Lower lobe of right lung (tissue), 2 donors: ENCODE data around the gene LCN15. TPM values are rescaled to one million over a fixed set of nuclear protein-coding genes. Genes with fewer than 3 reads are reported as not detected.
A peak's percentile ranks its signal among the peaks of the same experiment; 100 is the strongest.
"Not testable (repeated sequence)": the region's sequence is repeated elsewhere in the genome, so short reads cannot be mapped to it uniquely, and the experiment has no call there.

ENCODE experiments used
- ATAC-seq, 2 donors: fragments of 200-7000 bp; cut with Tn5 transposase; one replicate each; pipeline ENCODE4 v1.9.1; 2020 to 2022; ENCODE audit warnings: mild to moderate bottlenecking in 2 of 2, moderate library complexity in 2 of 2
- DNase-seq: peaks from one replicate; pipeline ENCODE4 v3.0.0-alpha.2; 2020
- H3K27ac ChIP-seq: fragments of 200-600 bp; one replicate; pipeline ENCODE4 v1.8.0; 2022
- H3K27me3 ChIP-seq: fragments of 200-600 bp; one replicate; pipeline ENCODE4 v1.8.0; 2022; ENCODE audit warnings: low read depth
- H3K36me3 ChIP-seq: fragments of 200-600 bp; one replicate; pipeline ENCODE4 v1.8.0; 2022; ENCODE audit warnings: mild to moderate bottlenecking
- H3K4me1 ChIP-seq: fragments of 200-600 bp; one replicate; pipeline ENCODE4 v1.8.0; 2022
- H3K4me3 ChIP-seq: fragments of 200-600 bp; one replicate; pipeline ENCODE4 v1.8.0; 2022; ENCODE audit warnings: mild to moderate bottlenecking
- H3K9me3 ChIP-seq: fragments of 200-600 bp; one replicate; pipeline ENCODE4 v1.8.0; 2022
- intact Hi-C: fragments of 100-400 bp; cut with DNase I; formaldehyde crosslinking; loops from one replicate; pipeline ENCODE4 v1.11.0; 2022
- microRNA-seq: library from miRNA; unstranded; fragments of <30 nt; microRNA quantifications from one replicate; pipeline ENCODE4 v1.2.0, GENCODE V29; 2020; ENCODE audit warnings: borderline number of aligned reads
- total RNA-seq: library from RNA; stranded (reverse); fragmentation: NEBNext Ultra II Directional; extraction: Animal tissue kit (Norgen Biotek cat#: 25700); gene quantifications from one replicate; pipeline ENCODE4 v1.2.1, GENCODE V29; 2021
- TF ChIP-seq, protein P1 (sequence below): fragments of 200-600 bp; IDR thresholded peaks from one replicate; pipeline ENCODE4 v1.8.0; 2022; ENCODE audit warnings: antibody characterized with exemption, mild to moderate bottlenecking
- donor health status: DM: no; HTN: yes; CAD: no; lungs with severe emphysema.

LCN15 gene
- total RNA-seq, 1 donor from 2014 or later = not detected

- no peak for DNase-seq
- ATAC-seq = peak; percentile 30 to 31
Observed at GRCh38 chr9:136711751-136712689, 52.3 kb downstream of the LCN15 start, which contains the start of gene DIPK1B. DIPK1B (plus strand) TSS chr9:136712572; CDS start chr9:136712666, 94 bp downstream.

GRCh38 chr9:136711219-136711648, 53.1 kb downstream of the LCN15 start:
- intact Hi-C loops, DNase-seq, H3K36me3 ChIP-seq, H3K9me3 ChIP-seq, H3K4me3 ChIP-seq, H3K27ac ChIP-seq: not testable (repeated sequence)
- H3K4me1 ChIP-seq = peaks cover 35% of the 10 kb centered on the region
- H3K27me3 ChIP-seq = peaks cover 28% of the 10 kb centered on the region
- peak in 1 of 2 donors; percentile 19 for ATAC-seq

More at GRCh38 chr9:136711751-136712689, 52.3 kb downstream of the LCN15 start, which contains the start of gene DIPK1B:
- Histone ChIP-seq H3K9me3 (no peaks in the 10 kb centered on the region), H3K36me3 (no peaks in the 10 kb centered on the region), H3K4me1 (peaks cover 35% of the 10 kb centered on the region), H3K27ac (peak within 1 kb of the TSS; percentile 71), H3K27me3 (peaks cover 28% of the 10 kb centered on the region), H3K4me3 (peak within 1 kb of the TSS; percentile 56)
- TF ChIP-seq, protein P1, sequence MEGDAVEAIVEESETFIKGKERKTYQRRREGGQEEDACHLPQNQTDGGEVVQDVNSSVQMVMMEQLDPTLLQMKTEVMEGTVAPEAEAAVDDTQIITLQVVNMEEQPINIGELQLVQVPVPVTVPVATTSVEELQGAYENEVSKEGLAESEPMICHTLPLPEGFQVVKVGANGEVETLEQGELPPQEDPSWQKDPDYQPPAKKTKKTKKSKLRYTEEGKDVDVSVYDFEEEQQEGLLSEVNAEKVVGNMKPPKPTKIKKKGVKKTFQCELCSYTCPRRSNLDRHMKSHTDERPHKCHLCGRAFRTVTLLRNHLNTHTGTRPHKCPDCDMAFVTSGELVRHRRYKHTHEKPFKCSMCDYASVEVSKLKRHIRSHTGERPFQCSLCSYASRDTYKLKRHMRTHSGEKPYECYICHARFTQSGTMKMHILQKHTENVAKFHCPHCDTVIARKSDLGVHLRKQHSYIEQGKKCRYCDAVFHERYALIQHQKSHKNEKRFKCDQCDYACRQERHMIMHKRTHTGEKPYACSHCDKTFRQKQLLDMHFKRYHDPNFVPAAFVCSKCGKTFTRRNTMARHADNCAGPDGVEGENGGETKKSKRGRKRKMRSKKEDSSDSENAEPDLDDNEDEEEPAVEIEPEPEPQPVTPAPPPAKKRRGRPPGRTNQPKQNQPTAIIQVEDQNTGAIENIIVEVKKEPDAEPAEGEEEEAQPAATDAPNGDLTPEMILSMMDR = no peak
- intact Hi-C loops = no loop called here

DNA sequence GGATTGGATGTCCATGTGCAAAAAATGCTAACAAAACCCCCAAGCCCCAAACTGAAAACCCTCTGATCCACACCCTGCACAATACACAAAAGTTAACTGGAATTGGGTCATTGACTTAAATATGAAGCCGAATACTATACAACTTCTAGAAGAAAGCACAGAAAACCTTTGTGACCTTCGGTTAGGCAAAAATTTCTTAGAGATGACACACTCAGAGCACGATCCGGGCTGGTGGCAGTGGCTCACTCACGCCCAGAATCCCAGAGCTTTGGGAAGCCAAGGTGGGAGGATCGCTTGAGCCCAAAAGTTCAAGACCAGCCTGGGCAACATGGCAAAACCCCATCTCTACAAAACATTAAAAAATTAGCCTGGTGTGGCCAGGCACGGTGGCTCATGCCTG, 53.8 kb downstream of the LCN15 start:
- intact Hi-C loops = no loop called here
- ATAC-seq = no peak
- H3K4me1 ChIP-seq = peaks cover 35% of the 10 kb centered on the region
- H3K27me3 ChIP-seq = peaks cover 28% of the 10 kb centered on the region
- H3K36me3 ChIP-seq = no peaks in the 10 kb centered on the region
- H3K4me3 ChIP-seq = no peak overlapping the region
- no peaks in the 10 kb centered on the region for H3K9me3 ChIP-seq
- no peak for DNase-seq
- TF ChIP-seq, protein P1 = no peak
- H3K27ac ChIP-seq = no peak overlapping the region

Small RNAs within 50 kb of the gene (microRNA-seq; reads per million reads assigned to microRNA genes)
- not detected for gene MIR6722

Other genes with a start within 250 kb of the LCN15 start
- gene NOTCH1, start 218.5 kb downstream of the LCN15 start, total RNA-seq = 91.4 TPM
- 230 TPM for gene EGFL7, start 101.6 kb downstream of the LCN15 start, total RNA-seq
- gene AGPAT2, start 77.1 kb downstream of the LCN15 start, total RNA-seq = 106 TPM
- gene DIPK1B, start 51.9 kb downstream of the LCN15 start, total RNA-seq = 15.1 TPM
- 2.5 TPM for gene LCN10, start 21.6 kb downstream of the LCN15 start, total RNA-seq
- 2.9 TPM for gene LCN6, start 16.0 kb downstream of the LCN15 start, total RNA-seq
- not detected for gene LCN8, start 6.3 kb downstream of the LCN15 start, total RNA-seq
- 57.2 TPM for gene TMEM141, start 26.8 kb upstream of the LCN15 start, total RNA-seq
- gene CCDC183, start 31.8 kb upstream of the LCN15 start, total RNA-seq = 3.7 TPM
- 62.2 TPM for gene RABL6, start 43.4 kb upstream of the LCN15 start, total RNA-seq
- gene AJM1, start 78.0 kb upstream of the LCN15 start, total RNA-seq = 3.5 TPM
- gene PHPT1, start 84.9 kb upstream of the LCN15 start, total RNA-seq = 93.6 TPM
- gene MAMDC4, start 87.8 kb upstream of the LCN15 start, total RNA-seq = 13.5 TPM
- gene EDF1, start 101.8 kb upstream of the LCN15 start, total RNA-seq = 230 TPM
- 16.5 TPM for gene TRAF2, start 122.0 kb upstream of the LCN15 start, total RNA-seq
- 83.2 TPM for gene FBXW5, start 180.2 kb upstream of the LCN15 start, total RNA-seq
- gene C8G, start 180.7 kb upstream of the LCN15 start, total RNA-seq = 2.2 TPM
- 1.9 TPM for gene LCN12, start 187.8 kb upstream of the LCN15 start, total RNA-seq
- 225 TPM for gene PTGDS, start 213.0 kb upstream of the LCN15 start, total RNA-seq
- 1.9 TPM for gene LCNL1, start 218.5 kb upstream of the LCN15 start, total RNA-seq
- gene PAXX, start 227.9 kb upstream of the LCN15 start, total RNA-seq = 45.1 TPM
- gene CLIC3, start 232.1 kb upstream of the LCN15 start, total RNA-seq = 49.3 TPM